Stimulated activated CD4-positive, alpha-beta T cell treated with anti-CD3 and anti-CD28 coated beads, Interleukin-15, amount 100 ng/mL, for 24 hours (primary cell): ENCODE measurements around the gene NUDT8.
A peak's percentile ranks its signal among the peaks of the same experiment; 100 is the strongest.
"Not testable (repeated sequence)": the region's sequence is repeated elsewhere in the genome, so short reads cannot be mapped to it uniquely, and the experiment has no call there.

ENCODE experiments used
- DNase-seq: peaks from one replicate; pipeline ENCODE4 v3.0.0-alpha.2; 2020

The NUDT8 gene

DNA sequence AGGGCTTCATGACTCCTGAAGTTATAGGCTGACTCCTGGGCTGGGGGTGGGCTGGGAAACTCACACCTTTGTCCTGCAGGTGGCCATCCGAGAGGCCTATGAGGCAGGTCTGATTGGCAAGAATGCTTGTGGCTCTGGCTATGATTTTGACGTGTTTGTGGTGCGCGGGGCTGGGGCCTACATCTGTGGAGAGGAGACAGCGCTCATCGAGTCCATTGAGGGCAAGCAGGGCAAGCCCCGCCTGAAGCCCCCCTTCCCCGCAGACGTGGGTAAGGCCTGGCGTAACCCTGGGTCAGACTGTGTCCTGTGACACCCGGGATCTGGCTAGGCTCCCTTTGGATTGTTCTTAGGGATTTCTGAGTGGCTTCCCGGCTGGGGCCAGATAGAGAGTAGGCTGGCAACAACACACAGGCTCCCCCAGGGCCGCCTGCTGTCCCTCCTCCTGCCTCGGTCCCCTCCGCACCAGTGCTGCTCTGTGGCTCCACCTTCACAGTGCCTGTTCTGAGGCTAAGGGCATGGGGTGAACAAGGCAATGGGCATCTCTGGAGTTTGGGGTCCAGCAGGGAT, 19.4 kb downstream of the NUDT8 start:
- no peak for DNase-seq

DNA sequence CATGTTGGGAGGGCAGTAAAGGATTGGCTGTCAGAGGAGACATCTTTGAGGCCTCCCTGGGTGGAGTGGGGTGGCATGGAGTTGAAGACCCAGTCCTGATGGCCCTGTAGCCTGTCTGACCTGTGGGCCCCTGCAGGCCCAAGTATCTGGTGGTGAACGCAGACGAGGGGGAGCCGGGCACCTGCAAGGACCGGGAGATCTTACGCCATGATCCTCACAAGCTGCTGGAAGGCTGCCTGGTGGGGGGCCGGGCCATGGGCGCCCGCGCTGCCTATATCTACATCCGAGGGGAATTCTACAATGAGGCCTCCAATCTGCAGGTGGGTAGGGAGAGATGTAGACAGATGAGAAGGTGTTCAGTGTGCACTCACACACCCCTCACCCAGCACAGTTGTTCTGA, 20.4 kb downstream of the NUDT8 start:
- no peak for DNase-seq

DNA sequence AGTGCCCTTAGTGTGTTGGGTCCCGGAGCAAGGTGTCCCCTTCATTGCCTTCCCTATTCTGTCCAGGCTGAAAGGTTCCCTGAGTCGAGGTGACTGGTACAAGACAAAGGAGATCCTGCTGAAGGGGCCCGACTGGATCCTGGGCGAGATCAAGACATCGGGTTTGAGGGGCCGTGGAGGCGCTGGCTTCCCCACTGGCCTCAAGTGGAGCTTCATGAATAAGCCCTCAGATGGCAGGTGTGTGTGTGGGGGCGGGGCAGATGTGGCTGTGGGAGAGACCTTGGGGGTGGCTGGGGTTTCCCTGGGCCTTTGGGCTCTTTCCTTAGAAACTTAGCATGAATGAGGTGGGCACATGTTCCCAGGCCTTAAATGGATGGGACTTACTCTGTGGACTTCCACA, 21.3 kb downstream of the NUDT8 start:
- no peak for DNase-seq

DNA sequence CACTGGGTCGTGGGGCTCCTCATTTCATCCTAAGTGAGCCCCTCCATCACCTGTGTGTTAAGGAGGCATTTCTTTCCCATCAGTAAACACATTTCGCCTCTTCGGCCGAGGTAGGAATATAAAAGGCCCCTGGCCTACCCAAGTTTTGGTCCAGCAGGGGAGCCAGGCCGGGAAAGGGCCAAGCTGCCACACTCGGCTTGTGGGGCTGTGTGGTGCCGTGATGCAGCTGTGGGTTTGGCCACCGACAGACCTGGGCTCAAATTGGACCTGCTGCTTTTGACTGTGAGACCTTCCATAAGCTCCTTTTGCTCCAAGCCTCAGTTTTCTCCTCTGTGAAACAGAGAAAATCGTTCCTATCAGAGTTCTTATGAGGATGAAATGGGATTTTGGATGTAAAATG, 22.2 kb downstream of the NUDT8 start:
- DNase-seq = no peak

DNA sequence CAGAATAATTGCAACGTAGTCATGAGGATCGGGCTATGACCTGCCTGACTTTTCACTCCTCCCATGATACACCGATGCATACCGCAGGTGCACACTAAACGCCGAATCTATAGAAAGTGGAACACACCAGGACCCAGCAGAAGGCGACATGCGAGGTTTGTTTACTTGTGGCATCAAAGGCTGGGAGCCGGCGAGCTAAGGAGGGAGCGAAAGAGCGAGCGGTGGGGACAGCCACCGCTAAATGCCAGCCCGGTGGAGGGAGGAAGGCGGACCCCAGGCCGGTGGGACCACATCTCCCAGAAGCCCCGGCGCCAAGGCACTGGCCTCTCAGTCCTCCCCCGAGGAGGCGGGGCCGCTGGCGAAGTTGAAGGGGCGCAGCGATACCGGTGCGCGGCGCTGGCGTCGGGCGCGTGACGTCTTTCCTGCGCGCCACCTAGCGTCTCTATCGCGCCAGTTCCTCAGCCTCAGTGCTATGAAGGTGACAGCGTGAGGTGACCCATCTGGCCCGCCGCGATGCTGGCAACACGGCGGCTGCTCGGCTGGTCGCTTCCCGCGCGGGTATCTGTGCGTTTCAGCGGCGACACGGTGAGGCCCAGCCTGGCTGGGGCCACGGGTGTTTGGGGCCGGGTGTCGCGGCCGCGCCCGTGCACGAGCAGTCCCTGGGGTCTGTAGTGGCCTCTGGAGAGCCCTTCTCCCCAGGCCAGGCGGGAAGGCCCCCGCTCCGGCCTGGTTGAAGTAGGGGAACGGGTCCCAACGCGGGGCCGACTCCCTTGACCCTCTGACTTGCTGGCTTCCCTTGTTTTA, 23.0 kb downstream of the NUDT8 start, which contains the start of gene NDUFV1:
TSS of gene NDUFV1 (plus strand) at position 445 of the 804 bp plus-strand sequence. CDS start at position 514, 69 bp downstream.
- peak; percentile 99 for DNase-seq

DNA sequence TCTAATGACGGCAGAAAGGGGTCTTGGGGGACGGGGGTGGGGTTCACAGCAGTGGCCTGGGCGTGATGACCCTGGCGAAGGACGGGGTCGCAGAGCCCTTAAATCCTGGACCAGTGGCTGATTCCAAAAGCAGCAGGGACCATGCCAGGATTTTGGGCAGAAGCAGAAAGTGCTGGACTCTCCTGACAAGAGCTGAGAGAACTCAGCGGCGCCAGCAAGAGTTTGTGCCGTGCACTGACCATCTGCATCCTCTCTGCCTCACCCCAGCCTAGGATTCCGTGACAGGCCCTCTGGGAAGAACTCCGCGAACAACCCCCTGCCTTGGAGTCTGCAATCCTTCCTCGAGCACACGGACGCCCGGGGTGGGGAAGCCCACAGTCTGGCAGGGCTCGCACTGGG, 23.6 kb downstream of the NUDT8 start:
- DNase-seq = no peak

DNA sequence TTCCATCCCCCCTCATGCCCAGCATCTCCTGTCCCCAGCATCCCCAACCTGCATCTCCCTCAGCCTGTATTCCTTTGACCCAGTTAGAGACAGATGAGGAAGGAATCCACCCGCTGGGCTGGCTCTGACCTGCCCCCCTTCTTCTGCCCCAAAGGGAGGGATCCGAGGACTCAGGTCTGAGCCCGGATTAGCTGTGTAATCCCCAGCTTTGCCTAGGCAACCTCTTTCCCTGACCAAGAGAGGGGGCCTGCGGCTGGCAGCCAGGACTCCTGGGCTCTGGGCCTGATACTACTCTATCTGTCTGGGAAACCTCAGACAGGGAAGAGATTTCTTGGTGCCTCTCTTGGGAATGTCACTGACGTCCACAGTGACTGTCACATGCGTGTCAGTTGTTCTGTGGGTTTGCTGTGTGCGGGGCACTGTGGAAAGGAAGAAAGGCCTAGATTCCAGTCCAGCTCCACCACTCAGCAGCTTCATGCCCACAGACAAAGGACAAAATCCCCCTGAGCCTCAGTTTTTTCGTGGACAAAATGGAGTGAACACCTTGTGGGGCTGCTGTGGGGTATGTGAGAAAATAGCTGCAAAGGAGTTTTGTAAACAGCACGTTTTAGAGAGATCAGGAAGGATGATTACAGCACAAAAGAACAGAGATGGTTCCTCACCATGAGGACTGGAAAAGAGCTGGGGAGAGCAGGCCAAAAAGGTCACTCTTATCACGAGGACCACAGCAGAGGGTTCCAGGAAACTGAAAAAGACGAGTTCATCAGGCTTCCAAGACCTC, 24.3 kb downstream of the NUDT8 start:
- no peak for DNase-seq

DNA sequence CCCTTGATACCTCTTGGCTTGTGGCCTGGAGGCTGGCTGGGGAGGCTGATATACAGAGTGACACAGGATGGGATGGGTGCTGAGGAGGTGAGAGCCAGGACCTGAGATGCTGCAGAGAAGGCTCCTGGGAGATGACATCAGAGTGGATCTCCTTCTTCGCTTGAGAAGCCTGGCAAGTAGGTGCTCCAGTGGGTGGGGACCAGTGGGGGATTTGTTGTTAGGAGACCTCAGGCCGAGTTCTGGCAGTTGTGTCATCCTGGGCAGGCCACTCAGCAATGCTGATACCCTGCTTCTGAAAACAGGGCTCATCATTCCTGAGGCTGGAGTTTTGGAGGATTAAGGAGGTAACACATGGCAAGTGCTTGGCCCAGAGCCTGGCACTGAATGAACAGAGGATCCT, 24.9 kb downstream of the NUDT8 start:
- DNase-seq = no peak

DNA sequence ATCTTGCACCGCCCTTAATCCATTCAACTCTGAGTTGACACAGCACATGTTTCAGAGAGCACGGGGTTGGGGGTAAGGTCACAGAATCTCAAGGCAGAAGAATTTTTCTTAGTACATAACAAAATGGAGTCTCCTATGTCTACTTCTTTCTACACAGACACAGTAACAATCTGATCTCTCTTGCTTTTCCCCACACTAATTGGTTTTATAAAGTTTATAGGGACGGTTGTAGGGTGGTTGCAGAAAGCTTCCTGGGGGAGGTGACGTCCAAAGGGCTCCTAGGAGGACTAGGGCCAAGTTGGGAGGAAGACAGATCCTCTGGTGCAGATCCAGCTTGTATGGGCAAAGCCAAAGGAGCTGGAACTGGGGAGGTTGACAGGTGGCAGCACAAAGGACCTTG, 25.6 kb downstream of the NUDT8 start:
- not testable (repeated sequence) for DNase-seq

DNA sequence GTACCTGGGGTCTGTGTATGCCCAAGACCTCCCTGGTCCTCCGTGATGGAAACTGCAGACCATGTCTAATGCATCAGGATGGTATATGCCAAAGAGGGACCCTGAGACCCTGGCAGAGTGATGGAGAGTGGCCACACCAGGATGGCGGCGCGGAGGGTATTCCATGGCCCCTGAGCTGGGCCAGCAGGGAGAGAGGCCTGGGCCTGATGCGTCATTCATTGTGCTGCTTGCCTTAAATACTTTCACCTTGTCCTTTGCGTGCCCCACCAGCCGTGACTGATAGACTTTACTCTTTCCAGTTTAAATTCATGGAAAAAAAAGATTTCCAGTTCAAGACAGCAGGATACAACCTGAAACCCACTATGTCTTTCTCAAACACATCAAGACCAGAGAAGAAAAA, 28.6 kb downstream of the NUDT8 start:
- DNase-seq = no peak

DNA sequence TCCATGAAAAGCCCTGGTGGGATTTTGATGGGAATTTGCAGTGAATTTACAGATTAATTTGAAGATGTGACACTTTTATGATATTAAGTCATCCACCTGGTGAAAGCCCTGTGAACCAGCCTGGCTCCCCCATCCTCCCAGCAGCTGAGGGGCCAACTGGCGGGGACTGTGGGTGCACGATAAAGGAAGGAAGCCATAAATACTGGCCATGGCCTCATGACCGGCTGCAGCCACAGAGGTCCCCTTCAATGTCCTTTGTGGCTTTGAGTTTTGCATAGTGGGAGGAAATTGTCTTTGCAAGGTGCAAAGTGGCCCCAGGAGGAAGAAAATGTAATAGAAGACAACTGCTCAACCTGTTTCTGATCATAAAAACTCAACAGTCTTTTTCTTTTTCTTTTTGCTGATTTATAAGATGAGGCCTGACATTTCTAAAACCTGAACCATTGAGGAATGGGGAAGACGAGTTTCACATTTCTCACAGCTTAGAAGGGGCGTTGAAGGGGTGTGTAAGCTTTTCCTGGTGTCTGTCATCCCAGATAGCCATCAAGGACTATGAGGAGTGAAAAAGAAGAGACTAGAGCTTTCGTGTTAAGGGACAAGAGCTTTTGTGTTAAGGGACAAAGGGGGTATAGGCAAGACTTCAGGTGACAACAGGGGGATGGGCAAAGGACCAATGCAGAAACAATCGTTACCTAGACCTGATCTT, 29.3 kb downstream of the NUDT8 start:
- no peak for DNase-seq

DNA sequence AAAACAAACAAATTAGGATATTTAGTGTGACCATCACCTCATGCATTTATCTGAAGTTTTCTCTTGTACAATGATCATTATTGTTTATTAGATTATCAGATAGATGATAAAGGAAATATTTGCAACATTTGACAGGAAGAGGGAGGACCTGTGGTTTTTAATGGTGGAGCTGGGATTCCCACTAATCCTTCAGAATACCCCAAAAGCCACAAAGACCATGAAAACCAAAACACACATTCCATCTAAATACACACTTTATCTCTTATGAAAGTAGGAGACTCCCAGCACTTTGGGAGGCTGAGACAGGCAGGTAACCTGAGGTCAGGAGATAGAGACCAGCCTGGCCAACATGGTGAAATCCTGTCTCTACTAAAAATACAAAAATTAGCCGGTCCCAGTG, 30.6 kb downstream of the NUDT8 start:
- DNase-seq = no peak

DNA sequence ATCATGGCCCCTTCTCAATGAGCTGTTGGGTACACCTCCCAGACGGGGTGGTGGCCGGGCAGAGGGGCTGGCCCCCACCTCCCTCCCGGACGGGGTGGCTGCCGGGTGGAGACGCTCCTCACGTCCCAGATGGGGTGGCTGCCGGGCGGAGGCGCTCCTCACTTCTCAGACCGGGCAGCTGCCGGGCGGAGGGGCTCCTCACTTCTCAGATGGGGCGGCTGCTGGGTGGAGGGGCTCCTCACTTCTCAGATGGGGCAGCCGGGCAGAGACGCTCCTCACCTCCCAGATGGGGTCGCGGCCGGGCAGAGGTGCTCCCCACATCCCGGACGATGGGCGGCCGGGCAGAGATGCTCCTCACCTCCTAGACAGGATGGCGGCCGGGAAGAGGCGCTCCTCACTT, 31.8 kb downstream of the NUDT8 start:
- not testable (repeated sequence) for DNase-seq

DNA sequence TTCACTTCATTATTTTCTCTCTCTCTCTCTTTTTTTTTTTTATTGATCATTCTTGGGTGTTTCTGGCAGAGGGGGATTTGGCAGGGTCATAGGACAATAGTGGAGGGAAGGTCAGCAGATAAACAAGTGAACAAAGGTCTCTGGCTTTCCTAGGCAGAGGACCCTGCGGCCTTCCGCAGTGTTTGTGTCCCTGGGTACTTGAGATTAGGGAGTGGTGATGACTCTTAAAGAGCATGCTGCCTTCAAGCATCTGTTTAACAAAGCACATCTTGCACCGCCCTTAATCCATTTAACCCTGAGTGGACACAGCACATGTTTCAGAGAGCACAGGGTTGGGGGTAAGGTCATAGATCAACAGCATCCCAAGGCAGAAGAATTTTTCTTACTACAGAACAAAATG, 32.3 kb downstream of the NUDT8 start:
- DNase-seq = not testable (repeated sequence)

DNA sequence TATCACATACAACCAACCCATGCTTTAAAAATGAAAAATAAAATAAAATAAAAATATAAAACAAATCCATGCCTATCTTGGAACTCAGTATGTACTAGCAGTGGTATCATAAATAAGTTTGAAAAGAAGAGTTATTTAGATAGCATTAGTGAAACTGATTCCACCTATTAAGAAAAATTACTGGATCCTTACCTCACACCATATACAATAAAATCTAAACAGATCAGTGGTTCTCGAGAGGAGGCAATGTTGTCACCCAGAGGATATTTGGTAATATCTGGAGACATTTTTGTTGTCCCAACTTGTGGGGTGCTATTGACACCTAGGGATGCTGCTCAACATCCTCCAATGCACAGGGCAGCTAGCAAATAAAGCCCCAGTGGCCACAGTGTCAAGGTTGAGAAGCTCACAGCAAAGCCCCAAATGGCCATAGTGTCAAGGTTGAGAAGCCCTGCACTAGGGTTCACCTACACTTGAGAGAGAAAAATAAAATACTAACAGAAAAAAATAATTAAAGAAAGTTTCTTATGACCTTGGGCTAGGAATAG, 32.9 kb downstream of the NUDT8 start:
- DNase-seq = no peak

DNA sequence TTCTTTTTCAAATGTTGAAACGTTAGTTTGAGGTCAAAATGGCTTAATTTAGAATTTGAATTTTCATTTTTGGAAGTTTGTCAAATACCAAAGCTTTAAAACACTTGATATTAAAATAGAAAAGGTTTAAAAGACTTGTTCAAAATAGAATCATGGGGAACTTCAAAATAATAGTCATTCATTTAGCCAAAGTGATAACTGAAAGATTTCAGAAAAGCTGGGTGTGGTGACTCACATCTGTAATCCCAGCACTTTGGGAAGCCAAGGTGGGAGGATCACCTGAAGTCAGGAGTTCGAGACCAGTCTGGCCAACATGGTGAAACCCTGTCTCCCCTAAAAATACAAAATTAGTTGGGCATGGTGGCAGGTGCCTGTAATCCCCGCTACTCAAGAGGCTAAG, 35.3 kb downstream of the NUDT8 start:
- DNase-seq = no peak

DNA sequence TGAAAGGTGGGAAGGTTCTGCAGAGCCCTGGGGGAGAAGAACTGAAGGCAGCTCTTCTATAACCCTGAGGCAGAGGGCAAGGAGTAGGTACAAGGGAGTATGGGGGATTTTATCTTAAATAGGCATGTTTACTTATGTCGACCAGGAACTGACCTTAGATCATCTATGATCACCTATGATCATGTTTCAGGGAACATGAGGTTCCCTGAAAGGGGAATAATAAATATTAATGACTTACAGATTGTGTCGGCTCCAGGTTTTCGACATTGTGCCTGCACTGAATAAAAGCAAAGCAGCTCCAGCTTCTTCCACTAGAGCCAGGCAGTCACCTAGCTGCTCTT, 36.2 kb downstream of the NUDT8 start:
- DNase-seq = no peak

DNA sequence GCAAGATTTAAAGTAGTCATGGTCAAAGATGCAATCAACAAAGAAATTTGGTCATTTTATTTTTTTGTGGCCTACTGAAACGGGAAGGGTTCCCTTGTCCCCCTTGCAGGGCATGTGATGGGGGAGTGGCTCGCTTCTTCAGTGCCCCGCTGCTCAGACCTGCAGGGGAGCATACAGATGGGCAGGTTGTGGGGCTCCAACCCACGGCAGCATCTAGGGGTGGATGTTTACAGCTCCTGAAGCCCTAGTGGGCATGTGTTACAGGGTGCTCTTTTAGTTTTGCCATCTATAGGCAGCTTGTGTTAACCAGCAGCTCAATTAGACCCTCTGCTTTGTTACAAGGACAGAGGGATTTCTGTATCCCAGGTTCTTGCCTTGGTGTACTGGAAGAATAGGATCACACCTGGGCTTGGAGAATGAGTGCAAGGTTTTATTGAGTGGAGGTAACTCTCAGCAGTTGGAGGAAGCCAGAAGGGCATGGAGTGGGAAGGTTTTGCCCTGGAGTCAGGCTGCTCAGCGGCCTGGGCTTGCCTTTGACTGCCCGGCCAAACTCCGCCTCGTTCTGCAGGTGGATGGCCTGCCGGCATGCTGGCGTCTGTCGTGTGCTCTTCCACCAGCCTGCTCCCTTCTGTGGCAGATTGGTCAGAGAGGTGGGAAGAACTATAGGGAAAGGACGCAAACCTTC, 36.7 kb downstream of the NUDT8 start:
- DNase-seq = no peak

DNA sequence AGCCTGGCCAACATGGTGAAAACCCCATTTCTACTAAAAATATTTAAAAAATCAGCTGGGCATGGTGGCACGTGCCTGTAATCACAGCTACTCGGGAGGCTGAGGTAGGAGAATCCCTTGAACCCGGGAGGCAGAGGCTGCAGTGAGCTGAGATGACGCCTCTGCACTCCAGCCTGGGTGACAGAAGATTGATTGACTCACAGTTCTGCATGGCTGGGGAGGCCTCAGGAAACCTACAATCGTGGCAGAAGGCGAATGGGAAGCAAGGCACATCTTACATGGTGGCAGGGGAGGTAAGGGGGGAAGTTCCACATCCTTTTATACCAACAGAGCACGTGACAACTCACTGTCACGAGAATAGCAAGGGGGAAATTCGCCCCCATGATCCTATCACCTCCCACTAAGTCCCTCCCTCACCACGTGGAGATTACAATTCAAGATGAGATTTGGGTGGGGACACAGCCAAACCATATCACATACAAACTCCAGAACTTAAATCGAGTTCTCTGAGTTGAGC, 40.8 kb downstream of the NUDT8 start:
- not testable (repeated sequence) for DNase-seq

DNA sequence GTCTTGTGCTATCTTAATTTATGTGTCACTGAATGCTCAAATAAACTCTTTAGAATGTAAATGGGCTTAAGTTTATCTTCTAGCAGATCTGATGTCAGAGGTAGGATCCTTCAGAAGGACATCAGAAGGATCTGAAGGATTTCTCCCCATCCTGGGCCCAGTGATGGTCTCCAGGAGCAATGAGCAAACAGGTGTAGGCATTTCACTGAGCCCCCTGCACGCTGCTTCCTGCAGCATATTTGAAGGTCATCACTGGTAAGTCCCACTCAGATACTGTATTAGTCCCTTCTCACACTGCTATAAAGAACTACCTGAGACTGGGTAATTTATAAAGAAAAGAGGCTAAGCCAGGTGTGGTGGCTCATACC, 41.6 kb downstream of the NUDT8 start:
- no peak for DNase-seq

DNA sequence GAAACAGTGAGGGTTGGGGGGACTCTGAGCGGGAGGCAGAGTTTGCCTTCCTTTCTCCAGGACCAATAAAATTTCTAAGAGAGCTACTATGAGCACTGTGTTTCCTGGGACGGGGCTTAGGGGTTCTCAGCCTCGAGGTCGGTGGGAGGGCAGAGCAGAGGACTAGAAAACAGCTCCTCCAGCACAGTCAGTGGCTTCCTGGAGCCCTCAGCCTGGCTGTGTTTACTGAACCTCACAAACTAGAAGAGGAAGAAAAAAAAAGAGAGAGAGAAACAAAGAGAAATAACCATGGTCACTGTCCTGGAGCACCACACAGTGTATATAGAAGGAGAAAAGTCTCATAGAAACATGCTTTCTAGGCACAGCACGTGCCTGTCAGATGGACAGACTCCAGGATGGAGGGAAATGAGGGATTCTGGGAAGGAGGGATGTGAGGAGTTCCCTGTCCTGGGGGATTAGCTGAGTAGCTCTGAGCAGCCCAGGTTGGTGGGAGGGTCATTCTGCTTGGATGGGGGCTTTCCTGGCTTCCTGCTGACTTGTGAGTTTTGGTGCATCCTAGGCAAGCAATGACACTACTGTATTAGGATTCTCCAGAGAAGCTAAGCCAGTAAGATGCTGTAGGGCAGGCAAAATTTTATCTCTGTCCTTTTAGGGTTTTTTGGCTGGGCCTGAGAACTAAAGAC, 43.0 kb downstream of the NUDT8 start:
- DNase-seq = no peak

DNA sequence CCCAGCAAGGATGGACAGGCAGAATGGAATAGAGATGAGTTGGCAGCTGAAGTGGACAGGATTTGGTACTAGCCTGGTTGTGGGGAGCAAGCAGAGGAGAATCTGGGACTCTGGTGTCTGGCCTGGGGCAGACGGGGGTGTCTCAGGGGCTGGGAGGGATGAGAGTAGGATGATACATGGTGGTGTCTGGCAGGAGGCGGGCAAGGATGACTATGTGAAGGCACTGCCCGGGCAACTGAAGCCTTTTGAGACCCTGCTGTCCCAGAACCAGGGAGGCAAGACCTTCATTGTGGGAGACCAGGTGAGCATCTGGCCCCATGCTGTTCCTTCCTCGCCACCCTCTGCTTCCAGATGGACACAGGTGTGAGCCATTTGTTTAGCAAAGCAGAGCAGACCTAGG, 43.8 kb downstream of the NUDT8 start:
- no peak for DNase-seq
